IMR-90 (cell line): ENCODE measurements around the gene IDH3B. TPM values are rescaled to one million over a fixed set of nuclear protein-coding genes. Genes with fewer than 3 reads are reported as not detected.

ENCODE experiments used
- ATAC-seq: fragments of 200-7000 bp; cut with Tn5 transposase; 2 replicates; pipeline ENCODE4 v1.9.1; 2020; ENCODE audit warnings: low read depth, mild to moderate bottlenecking, moderate library complexity
- BruUV-seq: library from RNA; stranded (reverse); fragments of 400-500 nt; replicated peaks from 2 replicates; lab custom pipeline; 2021; lab: Mats Ljungman, UMichigan
- CTCF ChIA-PET: fragments of 300-600 bp; formaldehyde crosslinking; extraction: SDS; loops from one replicate; lab custom pipeline; 2021; ENCODE audit warnings: antibody characterized with exemption; lab: Yijun Ruan, JAX
- POLR2A ChIA-PET: fragments of 300-600 bp; sonication (Branson Sonifier 250); formaldehyde crosslinking; loops from one replicate; lab custom pipeline; 2022; ENCODE audit warnings: antibody characterized with exemption; ENCODE audit not compliant: unreplicated experiment; lab: Charles Lee
- DNase-seq: peaks from one replicate; pipeline ENCODE4 v3.0.0; 2013
- H2AFZ ChIP-seq: replicated peaks from 2 replicates; pipeline ENCODE3; 2013; ENCODE audit warnings: low read length, mild to moderate bottlenecking; ENCODE audit not compliant: poor library complexity
- H2AK5ac ChIP-seq: 2 replicates; pipeline ENCODE4 v1.6.1; 2013; ENCODE audit warnings: low read depth, low read length, inconsistent platforms
- H2AK9ac ChIP-seq: replicated peaks from 2 replicates; pipeline ENCODE3; 2013; ENCODE audit warnings: mild to moderate bottlenecking, low read depth, low read length, moderate library complexity; ENCODE audit not compliant: poor library complexity
- H2BK120ac ChIP-seq: 2 replicates; pipeline ENCODE4 v1.6.1; 2013; ENCODE audit warnings: low read depth, low read length, inconsistent platforms
- H2BK15ac ChIP-seq: 3 replicates; pipeline ENCODE4 v1.6.1; 2013; ENCODE audit warnings: low read depth, low read length, inconsistent platforms
- H2BK20ac ChIP-seq: 2 replicates; pipeline ENCODE4 v1.6.1; 2013; ENCODE audit warnings: low read depth, mild to moderate bottlenecking, inconsistent platforms, low read length, moderate library complexity
- H2BK5ac ChIP-seq: 2 replicates; pipeline ENCODE4 v1.6.1; 2013; ENCODE audit warnings: mild to moderate bottlenecking, low read depth, low read length, inconsistent platforms; ENCODE audit not compliant: poor library complexity, severe bottlenecking
- H3K14ac ChIP-seq: replicated peaks from 2 replicates; pipeline ENCODE4 v1.6.1; 2013; ENCODE audit warnings: low read depth, low read length, inconsistent platforms
- H3K18ac ChIP-seq: 2 replicates; pipeline ENCODE4 v1.6.1; 2013; ENCODE audit warnings: low read depth, low read length, control low read depth
- H3K23ac ChIP-seq: 2 replicates; pipeline ENCODE4 v1.6.1; 2013; ENCODE audit warnings: low read depth, low read length, inconsistent platforms
- H3K27ac ChIP-seq: 2 replicates; pipeline ENCODE4 v1.5.1; 2013; ENCODE audit warnings: mild to moderate bottlenecking, control low read depth, low read length; ENCODE audit not compliant: insufficient read depth
- H3K27me3 ChIP-seq: 2 replicates; pipeline ENCODE4 v1.6.1; 2013; ENCODE audit warnings: low read length; ENCODE audit not compliant: control insufficient read depth, insufficient read depth
- H3K36me3 ChIP-seq: 2 replicates; pipeline ENCODE4 v1.6.1; 2013; ENCODE audit warnings: low read length, mixed read lengths; ENCODE audit not compliant: control insufficient read depth, insufficient read depth
- H3K4ac ChIP-seq: 2 replicates; pipeline ENCODE4 v1.6.1; 2013; ENCODE audit warnings: low read depth, low read length, inconsistent platforms
- H3K4me1 ChIP-seq: 2 replicates; pipeline ENCODE4 v1.6.1; 2013; ENCODE audit warnings: low read length, mixed read lengths; ENCODE audit not compliant: control insufficient read depth, insufficient read depth
- H3K4me2 ChIP-seq: 2 replicates; pipeline ENCODE4 v1.6.1; 2013; ENCODE audit warnings: low read depth, mild to moderate bottlenecking, control low read depth, low read length, moderate library complexity
- H3K4me3 ChIP-seq: 2 replicates; pipeline ENCODE4 v1.5.1; 2013; ENCODE audit warnings: low read depth, mild to moderate bottlenecking, control low read depth, low read length, moderate library complexity; ENCODE audit not compliant: insufficient read depth
- H3K56ac ChIP-seq: 2 replicates; pipeline ENCODE4 v1.6.1; 2013; ENCODE audit warnings: low read length, inconsistent platforms; ENCODE audit not compliant: insufficient read depth; ENCODE audit errors: extremely low read depth
- H3K79me1 ChIP-seq, 2 experiments: 2 replicates each; pipeline ENCODE4 v1.6.1; 2013; ENCODE audit warnings: low read length in 2 of 2, inconsistent platforms in 1 of 2, low read depth in 1 of 2
- H3K9ac ChIP-seq: 2 replicates; pipeline ENCODE4 v1.6.1; 2013; ENCODE audit warnings: low read depth, low read length, control low read depth
- H3K9me1 ChIP-seq: 2 replicates; pipeline ENCODE4 v1.6.1; 2013; ENCODE audit warnings: low read length, inconsistent platforms; ENCODE audit not compliant: insufficient read depth
- H3K9me3 ChIP-seq: 2 replicates; pipeline ENCODE4 v1.6.1; 2013; ENCODE audit warnings: low read length; ENCODE audit not compliant: control insufficient read depth, insufficient read depth
- H4K20me1 ChIP-seq: 2 replicates; pipeline ENCODE4 v1.6.1; 2013; ENCODE audit warnings: low read length, inconsistent platforms; ENCODE audit not compliant: insufficient read depth
- H4K5ac ChIP-seq: 2 replicates; pipeline ENCODE4 v1.6.1; 2013; ENCODE audit warnings: mild to moderate bottlenecking, low read depth, low read length, control low read depth
- H4K8ac ChIP-seq, 2 experiments: 2 replicates each; pipeline ENCODE4 v1.6.1; 2013; ENCODE audit warnings: low read depth in 2 of 2, low read length in 2 of 2, control low read depth in 1 of 2, inconsistent platforms in 1 of 2
- H4K91ac ChIP-seq: 2 replicates; pipeline ENCODE4 v1.6.1; 2013; ENCODE audit warnings: low read depth, low read length, inconsistent platforms; ENCODE audit not compliant: insufficient read depth
- CEBPB ChIP-seq: IDR thresholded peaks from 2 replicates; pipeline ENCODE4 v1.6.1; 2012; ENCODE audit warnings: low read depth, low read length, improper control_type of control experiment
- MAFK ChIP-seq: IDR thresholded peaks from 2 replicates; pipeline ENCODE4 v1.6.1; 2012; ENCODE audit warnings: low read depth, low read length, improper control_type of control experiment
- MAZ ChIP-seq: IDR thresholded peaks from 2 replicates; pipeline ENCODE4 v1.6.1; 2012; ENCODE audit warnings: low read depth, mild to moderate bottlenecking, low read length, improper control_type of control experiment, moderate library complexity, borderline replicate concordance
- MXI1 ChIP-seq: IDR thresholded peaks from 2 replicates; pipeline ENCODE4 v1.6.1; 2012; ENCODE audit warnings: low read depth, mild to moderate bottlenecking, low read length, moderate library complexity, borderline replicate concordance
- RAD21 ChIP-seq: IDR thresholded peaks from 2 replicates; pipeline ENCODE4 v1.6.1; 2012; ENCODE audit warnings: low read length, improper control_type of control experiment
- RCOR1 ChIP-seq: IDR thresholded peaks from 2 replicates; pipeline ENCODE4 v1.6.1; 2012; ENCODE audit warnings: mild to moderate bottlenecking, low read length, improper control_type of control experiment; ENCODE audit not compliant: insufficient replicate concordance
- RFX5 ChIP-seq: IDR thresholded peaks from 2 replicates; pipeline ENCODE4 v1.8.0; 2012; ENCODE audit warnings: low read depth, mild to moderate bottlenecking, low read length, moderate library complexity
- SMC3 ChIP-seq: fragments of 150-350 bp; IDR thresholded peaks from 2 replicates; pipeline ENCODE4 v1.6.1; 2016; ENCODE audit warnings: low read depth, mild to moderate bottlenecking, antibody characterized with exemption, low read length, moderate library complexity
- WGBS, 2 experiments: methylation state at CpG; one replicate each; pipeline versions ENCODE4 v1.1.5 to v1.1.7; 2013; ENCODE audit warnings: missing lambda C conversion rate in 2 of 2; ENCODE audit not compliant: insufficient read length in 1 of 2; ENCODE audit errors: extremely low coverage in 2 of 2; 5-methylcytosine and 5-hydroxymethylcytosine counted together
- dilution Hi-C: fragments of 300-500 bp; cut with HindIII; formaldehyde crosslinking; loops from one replicate; pipeline ENCODE4 v1.14.3; 2018; ENCODE audit warnings: low sequenced_read_pairs; ENCODE audit not compliant: unreplicated experiment
- in situ Hi-C: fragments of 300-500 bp; cut with MboI; formaldehyde crosslinking; loops from 3 replicates; pipeline ENCODE4 v1.14.3; 2019; ENCODE audit warnings: low sequenced_read_pairs, inconsistent platforms, mixed read lengths
- intact Hi-C: fragments of 100-400 bp; cut with micrococcal nuclease; formaldehyde crosslinking; loops from 2 replicates; pipeline ENCODE4 v1.10.0; 2022
- polyA plus RNA-seq, 3 experiments: library from polyadenylated mRNA; depleted of rRNA; stranded (reverse); fragments of >200 nt; gene quantifications; 2 replicates each; pipeline ENCODE4 v1.2.3, GENCODE V29; 2012; ENCODE audit warnings: low replicate concordance in 1 of 3
- total RNA-seq: library from RNA; depleted of rRNA; stranded (reverse); fragments of >200 nt; gene quantifications from 2 replicates; pipeline ENCODE4 v1.2.3, GENCODE V29; 2012
- TF ChIP-seq, protein P1 (sequence below): fragments of 150-350 bp; IDR thresholded peaks from 2 replicates; pipeline ENCODE4 v1.6.1; 2017; ENCODE audit warnings: mild to moderate bottlenecking, antibody characterized with exemption, low read length, low read depth
- TF ChIP-seq, protein P2 (sequence below): fragments of 150-350 bp; IDR thresholded peaks from 2 replicates; pipeline ENCODE4 v1.6.1; 2016; ENCODE audit warnings: low read depth, mild to moderate bottlenecking, low read length, moderate library complexity, borderline replicate concordance

IDH3B gene
- total and polyA plus RNA-seq, 2 of the 4 experiments (the other 2 are of a cell fraction): 151 to 160 TPM

- H3K56ac ChIP-seq: no peak overlapping the region
- DNase-seq: no peak
- whole genome bisulfite sequencing, 2 experiments: 94% methylated on average over 2 of the region's 9 CpGs; no CpG with 5 or more reads in 1 of the 2 experiments
- ATAC-seq: no peak
- H3K9me3 ChIP-seq: no peaks in the 10 kb centered on the region
- TF ChIP-seq RFX5: no peak
- TF ChIP-seq, protein P1, sequence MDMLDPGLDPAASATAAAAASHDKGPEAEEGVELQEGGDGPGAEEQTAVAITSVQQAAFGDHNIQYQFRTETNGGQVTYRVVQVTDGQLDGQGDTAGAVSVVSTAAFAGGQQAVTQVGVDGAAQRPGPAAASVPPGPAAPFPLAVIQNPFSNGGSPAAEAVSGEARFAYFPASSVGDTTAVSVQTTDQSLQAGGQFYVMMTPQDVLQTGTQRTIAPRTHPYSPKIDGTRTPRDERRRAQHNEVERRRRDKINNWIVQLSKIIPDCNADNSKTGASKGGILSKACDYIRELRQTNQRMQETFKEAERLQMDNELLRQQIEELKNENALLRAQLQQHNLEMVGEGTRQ: no peak
- TF ChIP-seq CEBPB: no peak
- no peak for TF ChIP-seq RCOR1
- TF ChIP-seq MAZ: no peak
- TF ChIP-seq MAFK: no peak
- TF ChIP-seq, protein P2, sequence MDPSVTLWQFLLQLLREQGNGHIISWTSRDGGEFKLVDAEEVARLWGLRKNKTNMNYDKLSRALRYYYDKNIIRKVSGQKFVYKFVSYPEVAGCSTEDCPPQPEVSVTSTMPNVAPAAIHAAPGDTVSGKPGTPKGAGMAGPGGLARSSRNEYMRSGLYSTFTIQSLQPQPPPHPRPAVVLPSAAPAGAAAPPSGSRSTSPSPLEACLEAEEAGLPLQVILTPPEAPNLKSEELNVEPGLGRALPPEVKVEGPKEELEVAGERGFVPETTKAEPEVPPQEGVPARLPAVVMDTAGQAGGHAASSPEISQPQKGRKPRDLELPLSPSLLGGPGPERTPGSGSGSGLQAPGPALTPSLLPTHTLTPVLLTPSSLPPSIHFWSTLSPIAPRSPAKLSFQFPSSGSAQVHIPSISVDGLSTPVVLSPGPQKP: no peak
- TF ChIP-seq SMC3: no peak
- TF ChIP-seq MXI1: no peak
- no peak for TF ChIP-seq RAD21
- in situ Hi-C loops (no loop called here), dilution Hi-C loops (no loop called here), intact Hi-C loops (no loop called here)
- no peak overlapping the region for H2AFZ ChIP-seq
- no peak overlapping the region for H4K8ac ChIP-seq
- no peak overlapping the region for H3K27ac ChIP-seq
- H2BK5ac ChIP-seq: no peak overlapping the region
- no peak overlapping the region for H3K23ac ChIP-seq
- H3K4me2 ChIP-seq: no peak overlapping the region
- H3K36me3 ChIP-seq: no peaks in the 10 kb centered on the region
- H2BK120ac ChIP-seq: no peak overlapping the region
- no peak overlapping the region for H4K5ac ChIP-seq
- ChIA-PET CTCF (no interaction called here), POLR2A (no interaction called here)
- no peak overlapping the region for H2AK5ac ChIP-seq
- H3K18ac ChIP-seq: no peak overlapping the region
- no peak overlapping the region for H3K4me3 ChIP-seq
- H3K4me1 ChIP-seq: no peaks in the 10 kb centered on the region
- H2BK15ac ChIP-seq: no peak overlapping the region
- no peak overlapping the region for H3K4ac ChIP-seq
- no peak overlapping the region for H4K91ac ChIP-seq
- H3K14ac ChIP-seq: no peak overlapping the region
- H3K27me3 ChIP-seq: peaks cover 30% of the 10 kb centered on the region
- BruUV-seq: no TSS peak
- no peak overlapping the region for H2BK20ac ChIP-seq
- H4K20me1 ChIP-seq: no peaks in the 10 kb centered on the region
- H3K79me1 ChIP-seq: no peaks in the 10 kb centered on the region
- no peaks in the 10 kb centered on the region for H3K9me1 ChIP-seq
- H2AK9ac ChIP-seq: no peak overlapping the region
- no peak overlapping the region for H3K9ac ChIP-seq
Observed at GRCh38 chr20:2708665-2709064, 44.6 kb upstream of the IDH3B start.
